GM12801 (cell line): ENCODE data around the gene ARRB1.

ENCODE experiments used
- TF ChIP-seq, protein P1 (sequence below): IDR thresholded peaks from one replicate; pipeline ENCODE4 v1.5.1; 2011; ENCODE audit warnings: control low read depth; ENCODE audit not compliant: insufficient read length; ENCODE audit errors: extremely low read depth

ARRB1 gene

GRCh38 chr11:75334976-75335375 lies 16.5 kb downstream of the ARRB1 start:
- TF ChIP-seq, protein P1, sequence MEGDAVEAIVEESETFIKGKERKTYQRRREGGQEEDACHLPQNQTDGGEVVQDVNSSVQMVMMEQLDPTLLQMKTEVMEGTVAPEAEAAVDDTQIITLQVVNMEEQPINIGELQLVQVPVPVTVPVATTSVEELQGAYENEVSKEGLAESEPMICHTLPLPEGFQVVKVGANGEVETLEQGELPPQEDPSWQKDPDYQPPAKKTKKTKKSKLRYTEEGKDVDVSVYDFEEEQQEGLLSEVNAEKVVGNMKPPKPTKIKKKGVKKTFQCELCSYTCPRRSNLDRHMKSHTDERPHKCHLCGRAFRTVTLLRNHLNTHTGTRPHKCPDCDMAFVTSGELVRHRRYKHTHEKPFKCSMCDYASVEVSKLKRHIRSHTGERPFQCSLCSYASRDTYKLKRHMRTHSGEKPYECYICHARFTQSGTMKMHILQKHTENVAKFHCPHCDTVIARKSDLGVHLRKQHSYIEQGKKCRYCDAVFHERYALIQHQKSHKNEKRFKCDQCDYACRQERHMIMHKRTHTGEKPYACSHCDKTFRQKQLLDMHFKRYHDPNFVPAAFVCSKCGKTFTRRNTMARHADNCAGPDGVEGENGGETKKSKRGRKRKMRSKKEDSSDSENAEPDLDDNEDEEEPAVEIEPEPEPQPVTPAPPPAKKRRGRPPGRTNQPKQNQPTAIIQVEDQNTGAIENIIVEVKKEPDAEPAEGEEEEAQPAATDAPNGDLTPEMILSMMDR, result no peak

DNA sequence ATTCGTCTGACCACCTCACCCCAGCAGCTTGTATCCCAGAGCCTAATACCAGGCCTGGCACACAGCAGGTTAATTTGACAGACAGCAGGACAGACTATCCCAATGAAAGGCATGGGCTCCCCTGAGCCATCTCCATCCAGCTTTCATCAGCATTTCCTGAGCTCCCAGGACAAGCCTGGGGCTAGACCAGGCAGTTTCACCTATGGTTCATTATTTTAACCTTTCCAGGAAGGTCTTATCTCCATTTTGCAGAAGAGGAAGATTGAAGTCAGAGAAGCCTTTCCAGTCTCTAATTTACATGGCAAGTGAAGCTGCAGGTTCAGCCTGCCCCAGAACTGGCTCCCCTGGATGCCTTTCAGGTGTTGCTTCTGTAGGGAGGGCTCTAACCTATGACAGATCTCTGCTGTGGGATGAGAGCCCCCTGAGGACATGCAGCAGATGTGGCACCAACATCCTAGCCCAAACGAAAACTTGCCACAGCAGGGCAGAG lies 17.0 kb downstream of the ARRB1 start:
- TF ChIP-seq, protein P1, result no peak

DNA sequence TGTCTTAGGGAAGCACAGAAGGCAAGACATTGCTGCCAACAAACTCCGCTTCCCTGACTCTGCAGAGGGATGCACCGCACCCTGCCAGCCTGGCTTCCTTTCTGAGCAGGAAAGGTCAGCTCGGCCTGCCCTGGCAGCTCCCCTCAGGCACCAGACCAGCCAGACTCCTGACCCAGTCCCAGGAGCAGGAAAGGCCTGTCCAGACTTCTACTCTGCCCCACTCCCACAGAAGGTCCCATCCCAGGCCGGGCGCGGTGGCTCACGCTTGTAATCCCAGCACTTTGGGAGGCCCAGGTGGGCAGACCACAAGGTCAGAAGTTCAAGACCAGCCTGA lies 17.7 kb downstream of the ARRB1 start:
- TF ChIP-seq, protein P1, result no peak

DNA sequence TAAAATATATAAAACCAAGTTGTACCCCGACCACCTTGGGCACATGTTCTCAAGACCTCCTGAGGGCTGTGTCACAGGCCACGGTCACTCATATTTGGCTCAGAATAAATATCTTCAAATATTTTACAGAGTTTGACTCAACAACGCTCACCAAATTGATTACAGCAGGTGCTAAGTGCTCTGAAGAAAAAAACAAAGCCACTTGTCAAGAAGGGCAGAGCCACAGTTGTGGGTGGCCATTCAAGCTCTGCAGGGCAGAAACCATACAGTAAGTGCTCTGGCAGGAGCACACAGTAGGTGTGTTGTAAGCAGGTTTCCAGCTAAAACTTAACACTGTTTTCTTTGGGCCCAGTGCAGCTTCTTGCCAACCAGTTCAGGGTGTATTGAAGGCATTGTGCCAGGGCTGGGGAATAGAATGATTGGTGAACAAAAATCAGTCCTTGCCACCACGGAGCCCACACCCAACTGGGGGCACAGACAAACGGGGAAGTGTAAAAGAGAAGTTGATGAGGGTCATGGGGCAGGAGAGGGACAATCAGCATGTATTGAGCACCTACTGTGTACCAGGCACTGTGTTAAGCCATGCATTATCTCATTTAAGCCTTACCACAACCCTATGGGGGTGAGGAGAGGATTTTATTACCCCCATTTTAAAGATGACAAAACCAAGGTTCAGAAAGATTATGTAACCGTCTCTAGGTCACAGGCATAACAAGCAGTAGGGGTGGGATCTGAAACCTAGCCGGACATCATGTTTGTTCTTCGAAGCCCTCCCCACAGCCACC lies 18.2 kb downstream of the ARRB1 start:
- TF ChIP-seq, protein P1, result no peak

GRCh38 chr11:75330291-75330690 lies 21.2 kb downstream of the ARRB1 start:
- TF ChIP-seq, protein P1, result no peak

- TF ChIP-seq, protein P1, result no peak
Observed at GRCh38 chr11:75328426-75329277, 22.8 kb downstream of the ARRB1 start.

DNA sequence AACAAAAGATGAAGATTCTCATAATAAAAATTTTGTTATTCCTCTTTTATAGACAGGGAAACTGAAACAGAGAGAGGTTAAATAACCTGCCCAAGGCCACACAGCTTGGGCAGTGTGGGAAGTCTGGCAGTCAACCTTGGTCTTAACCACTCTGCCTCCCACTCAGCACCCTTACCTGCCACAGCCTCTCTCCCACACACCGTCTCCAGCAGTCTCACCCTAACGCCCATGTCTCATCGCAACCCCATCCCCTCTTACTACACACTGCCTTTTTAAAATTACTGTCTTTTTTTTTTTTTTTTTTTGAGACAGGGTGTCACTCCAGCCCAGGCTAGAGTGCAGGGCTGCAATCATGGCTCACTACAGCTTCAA lies 25.0 kb downstream of the ARRB1 start:
- TF ChIP-seq, protein P1, result no peak
